IPS-20b (cell line): ENCODE measurements around the gene FOXR1.
A peak's percentile ranks its signal among the peaks of the same experiment; 100 is the strongest.
"Not testable (repeated sequence)": the region's sequence is repeated elsewhere in the genome, so short reads cannot be mapped to it uniquely, and the experiment has no call there.

Source experiments
- H3K27ac ChIP-seq: one replicate; pipeline ENCODE4 v1.5.1; 2013; ENCODE audit warnings: low read length
- H3K27me3 ChIP-seq: 2 replicates; pipeline ENCODE4 v1.6.1; 2013; ENCODE audit warnings: mild to moderate bottlenecking, low read length, inconsistent platforms; ENCODE audit not compliant: insufficient read depth
- H3K36me3 ChIP-seq: 2 replicates; pipeline ENCODE4 v1.6.1; 2013; ENCODE audit warnings: low read depth, mild to moderate bottlenecking, inconsistent platforms, low read length, moderate library complexity; ENCODE audit not compliant: insufficient read depth
- H3K4me1 ChIP-seq: 2 replicates; pipeline ENCODE4 v1.6.1; 2013; ENCODE audit warnings: mild to moderate bottlenecking, control low read depth, inconsistent platforms, low read length, moderate library complexity; ENCODE audit not compliant: insufficient read depth
- H3K4me3 ChIP-seq: 2 replicates; pipeline ENCODE4 v1.5.1; 2013; ENCODE audit warnings: mild to moderate bottlenecking, low read length, inconsistent platforms
- H3K9ac ChIP-seq: 2 replicates; pipeline ENCODE4 v1.6.1; 2013; ENCODE audit warnings: low read depth, mild to moderate bottlenecking, inconsistent platforms, low read length, moderate library complexity
- H3K9me3 ChIP-seq: 2 replicates; pipeline ENCODE4 v1.6.1; 2013; ENCODE audit warnings: mild to moderate bottlenecking, low read depth, low read length, inconsistent platforms; ENCODE audit not compliant: insufficient read depth

Gene FOXR1

DNA sequence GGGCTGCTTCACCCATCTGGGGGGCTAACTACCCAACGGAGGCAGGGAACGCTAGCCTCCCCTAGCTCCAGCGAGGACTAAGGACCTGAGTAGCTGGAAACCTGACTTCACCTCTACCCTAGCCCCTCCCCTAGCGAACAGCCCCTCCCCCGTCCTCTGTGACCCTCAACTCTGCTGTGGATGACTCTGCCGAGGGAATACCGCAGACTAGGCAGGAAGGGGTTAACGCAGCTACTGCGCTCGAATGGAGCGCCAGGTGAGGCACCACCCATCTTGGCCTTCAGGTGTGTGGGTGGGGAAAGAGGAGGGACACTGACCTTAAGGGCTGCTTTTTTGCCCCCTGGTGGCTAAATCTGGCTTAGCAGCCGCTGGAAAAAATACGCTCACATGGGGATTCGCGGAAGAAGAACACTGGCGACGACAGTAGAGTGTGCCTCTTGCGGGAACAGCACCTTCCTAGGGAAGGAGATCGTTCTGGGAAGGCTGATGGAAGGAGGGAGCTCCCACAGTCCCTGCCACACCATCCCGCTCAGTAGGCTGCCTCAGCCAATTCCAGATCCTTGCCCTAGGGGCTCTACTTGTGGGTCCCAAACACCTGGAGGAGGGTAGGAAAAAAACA lies 41.4 kb upstream of the FOXR1 start:
- H3K9me3 ChIP-seq = no peaks in the 10 kb centered on the region
- no peaks in the 10 kb centered on the region for H3K36me3 ChIP-seq
- peak overlapping the region; percentile 84 for H3K4me3 ChIP-seq
- H3K9ac ChIP-seq = peak overlapping the region; percentile 82; the same call in 1 of the 2 replicates
- peaks cover 16% of the 10 kb centered on the region for H3K4me1 ChIP-seq
- peak overlapping the region; percentile 59 for H3K27ac ChIP-seq
- peaks cover 30% of the 10 kb centered on the region for H3K27me3 ChIP-seq

- H3K27ac ChIP-seq = no peak overlapping the region
- H3K4me1 ChIP-seq = peaks cover 12% of the 10 kb centered on the region
- no peaks in the 10 kb centered on the region for H3K36me3 ChIP-seq
- H3K9me3 ChIP-seq = no peaks in the 10 kb centered on the region
- H3K4me3 ChIP-seq = no peak overlapping the region
- no peak overlapping the region for H3K9ac ChIP-seq
- peaks cover 24% of the 10 kb centered on the region for H3K27me3 ChIP-seq
Measured at GRCh38 chr11:118931571-118931970, 40.0 kb upstream of the FOXR1 start.

- Histone ChIP-seq H3K4me3 (no peak overlapping the region), H3K9ac (no peak overlapping the region), H3K27me3 (peaks cover 15% of the 10 kb centered on the region), H3K9me3 (no peaks in the 10 kb centered on the region), H3K4me1 (peaks cover 5% of the 10 kb centered on the region; the same call in 1 of the 2 replicates), H3K36me3 (no peaks in the 10 kb centered on the region), H3K27ac (no peak overlapping the region)
Measured at GRCh38 chr11:118933486-118933885, 38.1 kb upstream of the FOXR1 start.

- Histone ChIP-seq H3K27ac (no peak overlapping the region), H3K9ac (no peak overlapping the region), H3K36me3 (no peaks in the 10 kb centered on the region), H3K27me3 (peaks cover 26% of the 10 kb centered on the region), H3K4me3 (no peak overlapping the region), H3K4me1 (peaks cover 13% of the 10 kb centered on the region; the same call in 1 of the 2 replicates), H3K9me3 (no peaks in the 10 kb centered on the region)
Measured at GRCh38 chr11:118935376-118935775, 36.2 kb upstream of the FOXR1 start.

DNA sequence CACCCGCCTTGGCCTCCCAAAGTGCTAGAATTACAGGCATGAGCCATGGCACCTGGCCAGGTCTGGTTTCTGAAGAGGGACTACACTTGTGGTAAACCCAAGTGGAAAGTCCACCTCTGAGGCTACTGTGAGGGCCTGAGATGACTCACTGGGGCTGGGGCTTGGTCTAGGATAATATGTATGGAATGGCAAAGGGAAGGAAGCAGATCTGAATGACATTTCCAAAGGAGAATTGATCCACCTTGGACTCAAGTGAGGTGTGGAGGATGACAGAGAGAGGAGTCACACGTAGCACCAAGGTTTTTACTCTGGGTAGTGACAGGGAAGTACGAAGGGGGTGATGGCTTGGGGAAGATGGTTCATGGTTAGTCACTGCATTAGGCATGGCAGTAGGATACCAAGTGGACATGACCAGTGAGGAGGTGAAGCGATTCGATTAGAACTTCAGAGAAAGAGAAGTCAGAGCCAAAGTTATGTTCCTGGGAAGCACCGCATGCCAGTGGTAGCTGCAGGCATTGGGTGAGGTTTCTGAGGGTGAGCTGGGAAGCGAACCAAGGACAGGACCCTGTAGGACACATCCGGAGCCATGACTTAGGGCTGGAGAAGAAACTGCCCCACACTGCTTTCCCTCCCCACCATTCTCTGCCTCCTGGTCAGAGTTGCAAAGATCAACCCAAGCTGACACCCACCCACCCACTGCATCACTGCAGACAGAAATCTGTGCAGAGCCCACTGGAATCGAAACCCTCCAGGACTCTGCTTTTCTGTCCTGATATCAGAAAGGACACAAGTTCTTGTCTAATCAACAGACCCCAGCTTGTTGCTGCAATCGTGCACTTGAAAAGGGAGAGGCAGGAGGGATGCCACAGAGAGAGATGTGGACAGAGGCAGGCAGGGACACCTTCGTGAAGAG lies 32.8 kb upstream of the FOXR1 start:
- H3K9ac ChIP-seq = no peak overlapping the region
- peaks cover 13% of the 10 kb centered on the region; the same call in 1 of the 2 replicates for H3K27me3 ChIP-seq
- H3K9me3 ChIP-seq = no peaks in the 10 kb centered on the region
- H3K4me3 ChIP-seq = no peak overlapping the region
- no peaks in the 10 kb centered on the region for H3K36me3 ChIP-seq
- peaks cover 12% of the 10 kb centered on the region; the same call in 1 of the 2 replicates for H3K4me1 ChIP-seq
- H3K27ac ChIP-seq = no peak overlapping the region

- H3K27ac ChIP-seq = no peak overlapping the region
- H3K27me3 ChIP-seq = peaks cover 13% of the 10 kb centered on the region; the same call in 1 of the 2 replicates
- no peaks in the 10 kb centered on the region for H3K36me3 ChIP-seq
- peaks cover 12% of the 10 kb centered on the region; the same call in 1 of the 2 replicates for H3K4me1 ChIP-seq
- peak overlapping the region; percentile 59; the same call in 1 of the 2 replicates for H3K9ac ChIP-seq
- H3K9me3 ChIP-seq = no peaks in the 10 kb centered on the region
- 0 out of 2 replicates have a peak overlapping the region, but pooled peaks have one; percentile 23 for H3K4me3 ChIP-seq
Measured at GRCh38 chr11:118939404-118939915, 32.1 kb upstream of the FOXR1 start.

GRCh38 chr11:118939953-118940598 lies 31.5 kb upstream of the FOXR1 start:
- Histone ChIP-seq H3K9ac (peak overlapping the region; percentile 59), H3K9me3 (no peaks in the 10 kb centered on the region), H3K4me1 (peaks cover 12% of the 10 kb centered on the region; the same call in 1 of the 2 replicates), H3K4me3 (0 out of 2 replicates have a peak overlapping the region, but pooled peaks have one; percentile 23), H3K27ac (no peak overlapping the region), H3K36me3 (no peaks in the 10 kb centered on the region), H3K27me3 (peaks cover 13% of the 10 kb centered on the region; the same call in 1 of the 2 replicates)

- Histone ChIP-seq H3K36me3 (no peaks in the 10 kb centered on the region), H3K9ac (no peak overlapping the region), H3K27me3 (no peaks in the 10 kb centered on the region), H3K27ac (no peak overlapping the region), H3K9me3 (no peaks in the 10 kb centered on the region), H3K4me3 (no peak overlapping the region), H3K4me1 (no peaks in the 10 kb centered on the region)
Measured at GRCh38 chr11:118947091-118947490, 24.5 kb upstream of the FOXR1 start.

DNA sequence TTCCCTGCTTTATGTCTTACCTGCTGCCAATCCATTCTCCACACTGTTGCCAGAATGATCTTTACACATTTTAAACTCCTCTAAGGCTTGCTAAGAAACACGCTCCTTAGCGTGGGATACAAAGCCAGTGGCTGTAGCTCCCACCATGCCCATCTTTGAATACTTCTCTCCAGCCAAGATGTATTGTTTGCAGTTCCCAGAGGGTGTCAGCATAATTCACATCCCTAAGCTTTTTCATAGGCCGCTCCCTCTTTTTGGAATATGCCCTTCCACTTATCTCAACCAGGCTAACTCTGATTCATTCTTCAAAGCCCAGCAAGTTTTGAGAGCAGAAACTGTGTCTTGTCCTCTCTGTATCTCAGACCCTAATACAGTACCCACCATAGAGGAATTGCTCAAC lies 23.6 kb upstream of the FOXR1 start:
- H3K4me3 ChIP-seq = no peak overlapping the region
- H3K9ac ChIP-seq = no peak overlapping the region
- no peak overlapping the region for H3K27ac ChIP-seq
- H3K36me3 ChIP-seq = no peaks in the 10 kb centered on the region
- no peaks in the 10 kb centered on the region for H3K9me3 ChIP-seq
- H3K4me1 ChIP-seq = no peaks in the 10 kb centered on the region
- H3K27me3 ChIP-seq = no peaks in the 10 kb centered on the region

DNA sequence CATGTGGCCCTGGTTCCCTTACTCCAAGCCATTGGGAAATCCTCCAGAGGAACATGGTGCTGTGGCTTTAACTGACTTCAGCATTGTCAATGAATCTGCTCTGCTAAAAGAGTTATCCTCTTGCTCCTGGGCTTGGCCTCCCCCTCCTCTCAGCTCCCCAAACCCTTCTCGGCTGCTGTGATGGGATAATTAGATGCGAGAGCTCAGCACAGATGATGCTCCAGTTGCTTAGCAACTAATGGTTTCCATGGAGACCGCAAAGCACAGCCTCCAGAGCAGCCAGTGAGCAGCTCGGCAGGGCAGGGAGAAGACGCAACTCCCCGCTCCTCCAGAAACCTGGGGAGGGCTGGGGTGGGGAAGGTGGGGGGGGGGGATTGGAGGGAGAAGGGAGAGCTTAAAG lies 18.3 kb upstream of the FOXR1 start:
- no peaks in the 10 kb centered on the region; the same call in none of the 2 replicates for H3K27me3 ChIP-seq
- no peak overlapping the region for H3K9ac ChIP-seq
- no peaks in the 10 kb centered on the region for H3K4me1 ChIP-seq
- no peak overlapping the region for H3K4me3 ChIP-seq
- H3K27ac ChIP-seq = no peak overlapping the region
- no peaks in the 10 kb centered on the region for H3K9me3 ChIP-seq
- H3K36me3 ChIP-seq = no peaks in the 10 kb centered on the region

DNA sequence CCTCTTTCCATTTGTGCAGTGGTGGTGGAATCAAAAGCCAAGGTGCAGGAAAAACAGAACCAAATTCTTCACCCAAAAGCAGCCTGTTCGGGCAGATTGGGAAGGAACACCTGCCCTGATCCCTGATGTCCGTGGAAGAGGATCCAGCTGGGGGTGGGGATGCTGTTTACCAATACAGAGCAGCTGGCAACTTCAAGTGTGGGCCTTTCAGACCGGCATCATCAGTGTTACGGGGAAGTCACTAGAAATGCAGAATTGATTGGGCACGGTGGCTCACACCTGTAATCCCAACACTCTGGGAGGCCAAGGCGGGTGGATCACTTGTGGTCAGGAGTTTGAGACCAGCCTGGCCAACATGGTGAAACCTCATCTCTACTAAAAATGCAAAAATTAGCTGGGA lies 17.6 kb upstream of the FOXR1 start:
- H3K4me3 ChIP-seq, H3K36me3 ChIP-seq, H3K27ac ChIP-seq, H3K9me3 ChIP-seq, H3K9ac ChIP-seq, H3K27me3 ChIP-seq, H3K4me1 ChIP-seq: not testable (repeated sequence)
